HEK293T (cell line): Measurements from ENCODE around the gene PPP1R14C.

Experiments
- CTCF ChIA-PET: fragments of 350-600 bp; formaldehyde crosslinking; extraction: SDS; loops from one replicate; lab custom pipeline; 2021; ENCODE audit warnings: antibody characterized with exemption, inconsistent platforms; lab: Yijun Ruan, JAX
- POLR2A ChIA-PET: fragments of 350-600 bp; formaldehyde crosslinking; extraction: SDS; loops from one replicate; lab custom pipeline; 2020; ENCODE audit warnings: antibody characterized with exemption, inconsistent platforms; lab: Yijun Ruan, JAX
- DNase-seq: peaks from one replicate; pipeline ENCODE4 v3.0.0; 2012; ENCODE audit warnings: mixed read lengths; ENCODE audit errors: extremely low spot score
- ARNT ChIP-seq: fragments of 450-650 bp; IDR thresholded peaks from 2 replicates; pipeline ENCODE4 v1.6.1; 2017; ENCODE audit warnings: mild to moderate bottlenecking
- BHLHE40 ChIP-seq: fragments of 450-650 bp; IDR thresholded peaks from 2 replicates; pipeline ENCODE4 v1.6.1; 2016; ENCODE audit warnings: mild to moderate bottlenecking, moderate library complexity, borderline replicate concordance
- CTBP1 ChIP-seq: fragments of 450-650 bp; IDR thresholded peaks from 2 replicates; pipeline ENCODE4 v1.6.1; 2016; ENCODE audit warnings: borderline replicate concordance
- ELF4 ChIP-seq: fragments of 450-650 bp; IDR thresholded peaks from 2 replicates; pipeline ENCODE4 v1.6.1; 2017; ENCODE audit warnings: antibody characterized with exemption
- FOXA1 ChIP-seq: fragments of 450-650 bp; IDR thresholded peaks from 2 replicates; pipeline ENCODE4 v1.6.1; 2016; ENCODE audit warnings: mild to moderate bottlenecking
- FOXK2 ChIP-seq: fragments of 450-650 bp; IDR thresholded peaks from 2 replicates; pipeline ENCODE4 v1.6.1; 2016; ENCODE audit warnings: mild to moderate bottlenecking
- FOXM1 ChIP-seq: fragments of 450-650 bp; IDR thresholded peaks from 2 replicates; pipeline ENCODE4 v1.6.1; 2017; ENCODE audit warnings: mild to moderate bottlenecking, borderline replicate concordance
- HDGF ChIP-seq: fragments of 450-650 bp; IDR thresholded peaks from 2 replicates; pipeline ENCODE4 v1.6.1; 2017; ENCODE audit warnings: antibody characterized with exemption, borderline replicate concordance
- L3MBTL2 ChIP-seq: fragments of 450-650 bp; conservative IDR thresholded peaks from 2 replicates; pipeline ENCODE4 v1.6.1; 2016; ENCODE audit warnings: mild to moderate bottlenecking
- LEF1 ChIP-seq: fragments of 450-650 bp; IDR thresholded peaks from 2 replicates; pipeline ENCODE4 v1.6.1; 2017; ENCODE audit warnings: mild to moderate bottlenecking, borderline replicate concordance
- NFRKB ChIP-seq: fragments of 450-650 bp; IDR thresholded peaks from 2 replicates; pipeline ENCODE4 v1.6.1; 2016; ENCODE audit warnings: mild to moderate bottlenecking, moderate library complexity
- SP1 ChIP-seq: fragments of 450-650 bp; IDR thresholded peaks from 2 replicates; pipeline ENCODE4 v1.6.1; 2017
- SUZ12 ChIP-seq: fragments of 450-650 bp; IDR thresholded peaks from 2 replicates; pipeline ENCODE4 v1.6.1; 2016; ENCODE audit warnings: mild to moderate bottlenecking
- TARDBP ChIP-seq: fragments of 450-650 bp; IDR thresholded peaks from 2 replicates; pipeline ENCODE4 v1.6.1; 2016
- ZNF384 ChIP-seq: fragments of 450-650 bp; IDR thresholded peaks from 2 replicates; pipeline ENCODE4 v1.6.1; 2016
- TF ChIP-seq, protein P1 (sequence below): fragments of 450-650 bp; IDR thresholded peaks from 2 replicates; pipeline ENCODE4 v1.6.1; 2016

The PPP1R14C gene

GRCh38 chr6:150202934-150203333 lies 60.1 kb downstream of the PPP1R14C start:
- no peak for DNase-seq
- TF ChIP-seq TARDBP: no peak
- TF ChIP-seq NFRKB: no peak
- ChIA-PET CTCF (interaction anchor here (1.0 kb wide), 1 partner anchor 10 kb away, joined by 3 read pairs; no protein-coding TSS in a partner anchor), POLR2A (no interaction called here)

DNA sequence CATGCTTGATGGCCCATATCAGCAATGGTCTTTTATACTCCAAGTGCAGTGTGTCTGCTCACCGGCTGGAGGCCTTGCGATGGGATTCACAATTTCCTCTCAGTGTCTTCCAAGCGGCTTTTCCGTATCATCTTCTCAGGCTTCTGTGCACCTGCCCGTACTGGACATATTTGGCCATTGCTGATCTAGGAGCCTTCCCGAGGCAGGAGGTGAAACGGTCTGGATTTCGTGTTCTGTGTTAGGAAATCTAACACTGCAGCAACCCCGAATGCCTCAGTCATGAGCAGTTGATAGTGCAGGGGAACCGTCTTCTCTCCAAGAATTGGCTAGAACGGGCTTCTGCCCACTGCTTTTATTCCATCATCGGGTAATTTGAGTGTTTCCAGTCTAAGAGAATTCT lies 60.5 kb downstream of the PPP1R14C start:
- ChIA-PET CTCF (no interaction called here), POLR2A (no interaction called here)
- TF ChIP-seq ARNT (no peak), SUZ12 (no peak), L3MBTL2 (no peak), CTBP1 (no peak), ZNF384 (no peak), FOXM1 (no peak), LEF1 (no peak), BHLHE40 (no peak), NFRKB (no peak), SP1 (no peak), HDGF (no peak), FOXK2 (no peak), TARDBP (no peak), ELF4 (no peak), FOXA1 (no peak)
- TF ChIP-seq, protein P1, sequence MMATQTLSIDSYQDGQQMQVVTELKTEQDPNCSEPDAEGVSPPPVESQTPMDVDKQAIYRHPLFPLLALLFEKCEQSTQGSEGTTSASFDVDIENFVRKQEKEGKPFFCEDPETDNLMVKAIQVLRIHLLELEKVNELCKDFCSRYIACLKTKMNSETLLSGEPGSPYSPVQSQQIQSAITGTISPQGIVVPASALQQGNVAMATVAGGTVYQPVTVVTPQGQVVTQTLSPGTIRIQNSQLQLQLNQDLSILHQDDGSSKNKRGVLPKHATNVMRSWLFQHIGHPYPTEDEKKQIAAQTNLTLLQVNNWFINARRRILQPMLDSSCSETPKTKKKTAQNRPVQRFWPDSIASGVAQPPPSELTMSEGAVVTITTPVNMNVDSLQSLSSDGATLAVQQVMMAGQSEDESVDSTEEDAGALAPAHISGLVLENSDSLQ: no peak
- no peak for DNase-seq

- CTCF ChIA-PET: no interaction called here
- TF ChIP-seq HDGF: no peak
- no peak for DNase-seq
- POLR2A ChIA-PET: no interaction called here
Observed at GRCh38 chr6:150203871-150204545, 61.2 kb downstream of the PPP1R14C start.

DNA sequence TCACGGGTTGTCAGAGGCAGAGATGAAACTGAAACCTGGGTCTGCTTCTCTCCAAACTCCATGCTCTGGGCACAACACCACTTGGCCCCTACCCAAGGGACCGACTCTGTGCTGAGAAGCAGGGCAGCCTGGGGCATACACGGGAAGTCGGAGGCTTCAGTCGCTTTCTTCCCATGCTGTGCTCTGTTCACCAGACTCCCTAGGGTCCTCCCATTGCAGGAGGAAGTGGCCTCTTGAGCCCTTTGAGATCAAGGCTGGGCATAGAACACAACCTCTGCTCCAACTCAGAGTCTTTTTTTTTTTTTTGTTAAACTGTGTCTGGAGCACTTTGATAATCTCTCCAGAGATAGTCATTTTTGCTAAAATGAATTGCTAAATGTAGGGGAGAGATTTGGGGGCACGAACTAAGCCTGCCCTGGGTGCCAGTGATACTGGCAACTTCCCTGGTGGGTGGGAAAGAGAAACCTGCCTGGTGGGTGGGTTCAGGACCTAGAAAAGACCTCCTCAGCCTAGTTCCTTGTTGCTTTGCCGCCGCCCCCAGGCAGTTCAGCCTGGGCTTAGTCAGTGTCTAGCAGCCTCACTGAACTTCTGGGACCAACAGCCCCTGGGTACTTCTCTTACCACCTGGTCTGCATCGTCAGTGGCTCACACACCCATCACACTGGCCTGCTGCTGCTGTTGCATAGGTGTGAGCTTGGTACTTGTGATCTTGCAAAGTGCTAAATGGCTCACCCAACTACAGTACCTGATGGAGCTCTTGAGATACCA lies 62.0 kb downstream of the PPP1R14C start:
- no peak for DNase-seq
- TF ChIP-seq FOXA1: no peak
- no peak for TF ChIP-seq FOXM1
- TF ChIP-seq SP1: no peak
- no peak for TF ChIP-seq LEF1
- TF ChIP-seq CTBP1: no peak
- TF ChIP-seq NFRKB: no peak
- TF ChIP-seq BHLHE40: no peak
- no peak for TF ChIP-seq ARNT
- POLR2A ChIA-PET: no interaction called here
- CTCF ChIA-PET: no interaction called here

GRCh38 chr6:150207931-150208570 lies 65.2 kb downstream of the PPP1R14C start:
- TF ChIP-seq FOXM1: no peak
- no peak for TF ChIP-seq HDGF
- no peak for TF ChIP-seq NFRKB
- TF ChIP-seq TARDBP: no peak
- TF ChIP-seq ZNF384: no peak
- TF ChIP-seq CTBP1: no peak
- TF ChIP-seq FOXA1: no peak
- TF ChIP-seq FOXK2: no peak
- TF ChIP-seq, protein P1: no peak
- TF ChIP-seq BHLHE40: no peak
- TF ChIP-seq LEF1: no peak
- TF ChIP-seq ELF4: no peak
- no peak for TF ChIP-seq ARNT
- no peak for TF ChIP-seq SUZ12
- TF ChIP-seq L3MBTL2: no peak
- ChIA-PET POLR2A (no interaction called here), CTCF (no interaction called here)
- no peak for DNase-seq

GRCh38 chr6:150208611-150209352 lies 65.9 kb downstream of the PPP1R14C start:
- POLR2A ChIA-PET: no interaction called here
- DNase-seq: no peak
- TF ChIP-seq FOXA1 (no peak), NFRKB (no peak), FOXM1 (no peak), L3MBTL2 (no peak), FOXK2 (no peak), BHLHE40 (no peak), ELF4 (no peak), CTBP1 (no peak), HDGF (no peak), LEF1 (no peak), ARNT (no peak), SP1 (no peak), ZNF384 (no peak), SUZ12 (no peak), TARDBP (no peak)
- TF ChIP-seq, protein P1: no peak
- CTCF ChIA-PET: no interaction called here
